HEK293 (cell line): ENCODE results near the gene KCNA4.

Experiments
- CTCF ChIA-PET: fragments of 350-600 bp; formaldehyde crosslinking; extraction: SDS; loops from one replicate; lab custom pipeline; 2021; ENCODE audit warnings: antibody characterized with exemption; lab: Yijun Ruan, JAX
- POLR2A ChIA-PET: fragments of 300-600 bp; formaldehyde crosslinking; extraction: SDS; loops from one replicate; lab custom pipeline; 2020; ENCODE audit warnings: antibody characterized with exemption, inconsistent platforms; lab: Yijun Ruan, JAX
- H3K27ac ChIP-seq: fragments of 200-500 bp; sonication (Bioruptor generic); 2 replicates; pipeline ENCODE4 v1.5.1; 2014; ENCODE audit warnings: low read depth, low read length, control low read depth, inconsistent platforms; ENCODE audit errors: extremely low read depth
- H3K36me3 ChIP-seq, 2 experiments: fragments of 200-500 bp in 1 of 2; sonication (Bioruptor generic) in 1 of 2; 1 replicate in 1 of 2; 2 replicates in 1 of 2; pipeline ENCODE4 v1.5.1; 2014 to 2017; ENCODE audit warnings: inconsistent platforms in 2 of 2, low read length in 2 of 2; ENCODE audit not compliant: control insufficient read depth in 2 of 2, insufficient read depth in 1 of 2
- H3K4me1 ChIP-seq: fragments of 200-500 bp; sonication (Bioruptor generic); 2 replicates; pipeline ENCODE4 v1.5.1; 2014; ENCODE audit warnings: mild to moderate bottlenecking, low read length, inconsistent platforms; ENCODE audit not compliant: control insufficient read depth, insufficient read depth
- H3K4me3 ChIP-seq: 2 replicates; pipeline ENCODE4 v1.5.1; 2011; ENCODE audit warnings: low read depth, mild to moderate bottlenecking, control low read depth, low read length, moderate library complexity
- H3K9me3 ChIP-seq: fragments of 200-500 bp; sonication (Bioruptor generic); 2 replicates; pipeline ENCODE4 v1.5.1; 2014; ENCODE audit warnings: low read depth, low read length, inconsistent platforms; ENCODE audit not compliant: control insufficient read depth, insufficient read depth
- BCL11B ChIP-seq: fragments of 450-650 bp; formaldehyde crosslinking; IDR thresholded peaks from 2 replicates; pipeline ENCODE4 v1.5.1; 2016; ENCODE audit warnings: low read depth, missing biosample characterization, missing genetic modification characterization
- EGR2 ChIP-seq: fragments of 450-650 bp; formaldehyde crosslinking; IDR thresholded peaks from 2 replicates; pipeline ENCODE4 v1.5.1; 2016; ENCODE audit warnings: low read depth, missing biosample characterization, missing genetic modification characterization
- REPIN1 ChIP-seq: fragments of 450-650 bp; formaldehyde crosslinking; IDR thresholded peaks from 2 replicates; pipeline ENCODE4 v1.5.1; 2017; ENCODE audit warnings: missing biosample characterization, missing genetic modification characterization, low read depth
- ZEB2 ChIP-seq: fragments of 450-650 bp; formaldehyde crosslinking; IDR thresholded peaks from 2 replicates; pipeline ENCODE4 v1.5.1; 2016; ENCODE audit warnings: missing biosample characterization, missing genetic modification characterization
- ZFP37 ChIP-seq: fragments of 450-650 bp; formaldehyde crosslinking; IDR thresholded peaks from 2 replicates; pipeline ENCODE4 v1.5.1; 2016; ENCODE audit warnings: missing biosample characterization, missing genetic modification characterization
- ZIC2 ChIP-seq: fragments of 450-650 bp; formaldehyde crosslinking; IDR thresholded peaks from 2 replicates; pipeline ENCODE4 v1.5.1; 2016; ENCODE audit warnings: missing biosample characterization, missing genetic modification characterization
- ZNF112 ChIP-seq: fragments of 450-650 bp; formaldehyde crosslinking; IDR thresholded peaks from 2 replicates; pipeline ENCODE4 v1.5.0; 2017; ENCODE audit warnings: missing biosample characterization, missing genetic modification characterization
- ZNF121 ChIP-seq: fragments of 450-650 bp; formaldehyde crosslinking; IDR thresholded peaks from 2 replicates; pipeline ENCODE4 v1.5.1; 2016; ENCODE audit warnings: missing biosample characterization, missing genetic modification characterization
- ZNF132 ChIP-seq: fragments of 450-650 bp; formaldehyde crosslinking; IDR thresholded peaks from 2 replicates; pipeline ENCODE4 v1.5.1; 2017; ENCODE audit warnings: missing biosample characterization, missing genetic modification characterization, borderline replicate concordance
- ZNF19 ChIP-seq: fragments of 450-650 bp; formaldehyde crosslinking; IDR thresholded peaks from 2 replicates; pipeline ENCODE4; 2016; ENCODE audit warnings: missing biosample characterization, missing genetic modification characterization, low read depth
- ZNF223 ChIP-seq: fragments of 450-650 bp; formaldehyde crosslinking; IDR thresholded peaks from 2 replicates; pipeline ENCODE4 v1.5.1; 2016; ENCODE audit warnings: missing biosample characterization, missing genetic modification characterization
- ZNF24 ChIP-seq: fragments of 450-650 bp; formaldehyde crosslinking; IDR thresholded peaks from 2 replicates; pipeline ENCODE4 v1.5.1; 2016; ENCODE audit warnings: missing biosample characterization, missing genetic modification characterization
- ZNF274 ChIP-seq, 2 experiments: fragments of 200-500 bp in 1 of 2; fragments of 450-650 bp in 1 of 2; sonication (Bioruptor generic) in 1 of 2; formaldehyde crosslinking in 1 of 2; IDR thresholded peaks; 2 replicates each; pipeline versions ENCODE4 v1.5.1 to v1.6.1; 2014 to 2016; ENCODE audit warnings: borderline replicate concordance in 1 of 2, inconsistent platforms in 1 of 2, low read length in 1 of 2, missing biosample characterization in 1 of 2, missing genetic modification characterization in 1 of 2
- ZNF311 ChIP-seq: fragments of 450-650 bp; formaldehyde crosslinking; IDR thresholded peaks from 2 replicates; pipeline ENCODE4 v1.5.1; 2017; ENCODE audit warnings: missing biosample characterization, missing genetic modification characterization, borderline replicate concordance
- ZNF341 ChIP-seq: fragments of 450-650 bp; formaldehyde crosslinking; IDR thresholded peaks from 2 replicates; pipeline ENCODE4; 2016; ENCODE audit warnings: low read depth, missing biosample characterization, missing genetic modification characterization
- ZNF521 ChIP-seq: fragments of 450-650 bp; formaldehyde crosslinking; IDR thresholded peaks from 2 replicates; pipeline ENCODE4 v1.5.1; 2017; ENCODE audit warnings: missing biosample characterization, mild to moderate bottlenecking, missing genetic modification characterization
- ZNF621 ChIP-seq: fragments of 450-650 bp; formaldehyde crosslinking; IDR thresholded peaks from 2 replicates; pipeline ENCODE4 v1.5.1; 2017; ENCODE audit warnings: missing biosample characterization, missing genetic modification characterization
- ZNF785 ChIP-seq: fragments of 450-650 bp; formaldehyde crosslinking; IDR thresholded peaks from 2 replicates; pipeline ENCODE4 v1.5.1; 2016; ENCODE audit warnings: missing biosample characterization, missing genetic modification characterization
- ZSCAN16 ChIP-seq: fragments of 450-650 bp; formaldehyde crosslinking; IDR thresholded peaks from 2 replicates; pipeline ENCODE4 v1.5.1; 2016; ENCODE audit warnings: missing biosample characterization, missing genetic modification characterization
- ZSCAN30 ChIP-seq: fragments of 450-650 bp; IDR thresholded peaks from 2 replicates; pipeline ENCODE4 v1.5.1; 2018; ENCODE audit warnings: missing biosample characterization, mild to moderate bottlenecking, missing genetic modification characterization, moderate library complexity
- ZXDB ChIP-seq: fragments of 450-650 bp; formaldehyde crosslinking; IDR thresholded peaks from 2 replicates; pipeline ENCODE4 v1.5.1; 2016; ENCODE audit warnings: missing biosample characterization, missing genetic modification characterization
- TF ChIP-seq, protein P1 (sequence below): fragments of 450-650 bp; formaldehyde crosslinking; IDR thresholded peaks from 2 replicates; pipeline ENCODE4 v1.5.1; 2016; ENCODE audit warnings: missing biosample characterization, missing genetic modification characterization
- TF ChIP-seq, protein P2 (sequence below): fragments of 450-650 bp; formaldehyde crosslinking; IDR thresholded peaks from 2 replicates; pipeline ENCODE4 v1.5.1; 2016; ENCODE audit warnings: missing biosample characterization, missing genetic modification characterization
- TF ChIP-seq, protein P3 (sequence below): fragments of 450-650 bp; formaldehyde crosslinking; IDR thresholded peaks from 2 replicates; pipeline ENCODE4 v1.5.1; 2016; ENCODE audit warnings: missing biosample characterization, missing genetic modification characterization, borderline replicate concordance
- TF ChIP-seq, protein P4 (sequence below): fragments of 450-650 bp; formaldehyde crosslinking; IDR thresholded peaks from 2 replicates; pipeline ENCODE4 v1.5.1; 2016; ENCODE audit warnings: missing biosample characterization, missing genetic modification characterization
- TF ChIP-seq, protein P5 (sequence below): fragments of 450-650 bp; formaldehyde crosslinking; IDR thresholded peaks from 2 replicates; pipeline ENCODE4 v1.5.1; 2017; ENCODE audit warnings: missing biosample characterization, missing genetic modification characterization

The KCNA4 gene

DNA sequence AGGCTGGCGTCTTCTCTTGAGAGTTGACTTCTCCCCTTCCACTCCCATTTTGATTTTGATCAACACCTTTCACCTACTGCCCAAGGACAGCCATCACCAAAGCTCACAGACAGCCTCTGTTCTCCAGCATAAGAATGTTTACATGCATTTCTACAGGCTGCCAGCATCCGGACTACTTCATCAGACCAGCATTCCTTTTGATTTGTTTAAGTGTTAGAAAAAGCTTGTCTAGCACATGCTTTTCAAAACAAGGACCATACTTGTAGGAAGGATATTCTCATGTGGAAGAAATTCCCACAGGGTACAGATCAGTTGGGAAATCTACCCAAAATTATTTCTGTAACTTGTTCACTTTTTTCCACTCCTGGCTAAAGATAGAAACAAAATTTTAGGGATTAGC lies 6.2 kb upstream of the KCNA4 start:
- Histone ChIP-seq H3K36me3 (no peaks in the 10 kb centered on the region), H3K4me1 (no peaks in the 10 kb centered on the region), H3K9me3 (no peaks in the 10 kb centered on the region), H3K4me3 (no peak overlapping the region), H3K27ac (no peak overlapping the region)
- TF ChIP-seq ZNF24 (no peak), ZFP37 (tag by site-specific recombination) (no peak), ZNF521 (tag by site-specific recombination) (no peak), ZNF121 (tag by site-specific recombination) (no peak), ZNF112 (no peak), ZNF311 (tag by site-specific recombination) (no peak), ZNF19 (tag by site-specific recombination) (no peak), ZNF621 (tag by site-specific recombination) (no peak), ZNF132 (tag by site-specific recombination) (no peak), ZNF341 (tag by site-specific recombination) (no peak), ZXDB (tag by site-specific recombination) (no peak)
- TF ChIP-seq, protein P1, sequence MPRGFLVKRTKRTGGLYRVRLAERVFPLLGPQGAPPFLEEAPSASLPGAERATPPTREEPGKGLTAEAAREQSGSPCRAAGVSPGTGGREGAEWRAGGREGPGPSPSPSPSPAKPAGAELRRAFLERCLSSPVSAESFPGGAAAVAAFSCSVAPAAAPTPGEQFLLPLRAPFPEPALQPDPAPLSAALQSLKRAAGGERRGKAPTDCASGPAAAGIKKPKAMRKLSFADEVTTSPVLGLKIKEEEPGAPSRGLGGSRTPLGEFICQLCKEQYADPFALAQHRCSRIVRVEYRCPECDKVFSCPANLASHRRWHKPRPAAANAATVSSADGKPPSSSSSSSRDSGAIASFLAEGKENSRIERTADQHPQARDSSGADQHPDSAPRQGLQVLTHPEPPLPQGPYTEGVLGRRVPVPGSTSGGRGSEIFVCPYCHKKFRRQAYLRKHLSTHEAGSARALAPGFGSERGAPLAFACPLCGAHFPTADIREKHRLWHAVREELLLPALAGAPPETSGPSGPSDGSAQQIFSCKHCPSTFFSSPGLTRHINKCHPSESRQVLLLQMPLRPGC (tag by site-specific recombination) = no peak
- TF ChIP-seq, protein P2, sequence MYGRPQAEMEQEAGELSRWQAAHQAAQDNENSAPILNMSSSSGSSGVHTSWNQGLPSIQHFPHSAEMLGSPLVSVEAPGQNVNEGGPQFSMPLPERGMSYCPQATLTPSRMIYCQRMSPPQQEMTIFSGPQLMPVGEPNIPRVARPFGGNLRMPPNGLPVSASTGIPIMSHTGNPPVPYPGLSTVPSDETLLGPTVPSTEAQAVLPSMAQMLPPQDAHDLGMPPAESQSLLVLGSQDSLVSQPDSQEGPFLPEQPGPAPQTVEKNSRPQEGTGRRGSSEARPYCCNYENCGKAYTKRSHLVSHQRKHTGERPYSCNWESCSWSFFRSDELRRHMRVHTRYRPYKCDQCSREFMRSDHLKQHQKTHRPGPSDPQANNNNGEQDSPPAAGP (tag by site-specific recombination) = no peak
- ChIA-PET POLR2A (no interaction called here), CTCF (no interaction called here)

DNA sequence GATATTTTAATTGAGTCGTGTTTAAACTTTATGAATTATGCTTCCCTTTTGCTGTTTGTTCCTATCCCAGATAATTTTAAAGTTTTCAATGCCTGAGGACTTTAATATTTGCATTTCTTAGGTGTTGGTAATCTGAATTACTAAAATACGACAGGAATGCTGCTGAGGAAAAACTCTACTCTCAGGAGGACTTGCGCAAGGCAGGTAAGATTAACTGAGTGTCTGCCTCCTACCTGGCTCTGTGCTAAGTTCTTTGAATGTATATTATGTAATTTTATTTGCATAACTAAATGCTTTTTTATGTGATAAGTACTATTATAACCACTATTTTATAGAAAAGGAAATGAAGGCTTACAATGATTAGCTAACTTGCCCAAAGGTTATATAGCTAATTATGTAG lies 2.7 kb upstream of the KCNA4 start:
- H3K27ac ChIP-seq = no peak overlapping the region
- no peaks in the 10 kb centered on the region for H3K9me3 ChIP-seq
- H3K4me3 ChIP-seq = no peak overlapping the region
- no peaks in the 10 kb centered on the region for H3K4me1 ChIP-seq
- no peaks in the 10 kb centered on the region for H3K36me3 ChIP-seq
- CTCF ChIA-PET = no interaction called here
- POLR2A ChIA-PET = no interaction called here
- TF ChIP-seq ZNF341 (tag by site-specific recombination) (no peak), ZEB2 (tag by site-specific recombination) (no peak), REPIN1 (no peak), ZNF785 (tag by site-specific recombination) (no peak), EGR2 (tag by site-specific recombination) (no peak), ZNF274 (IDR thresholded peaks at IDR 0.05; ENCODE audit: low read length) (no peak), ZNF274 (tag by site-specific recombination; IDR thresholded peaks at IDR 0.05; ENCODE audit: borderline replicate concordance) (no peak), ZIC2 (no peak), BCL11B (tag by site-specific recombination) (no peak), ZSCAN16 (tag by site-specific recombination) (no peak), ZNF223 (tag by site-specific recombination) (no peak), ZSCAN30 (tag by site-specific recombination) (no peak)
- TF ChIP-seq, protein P3, sequence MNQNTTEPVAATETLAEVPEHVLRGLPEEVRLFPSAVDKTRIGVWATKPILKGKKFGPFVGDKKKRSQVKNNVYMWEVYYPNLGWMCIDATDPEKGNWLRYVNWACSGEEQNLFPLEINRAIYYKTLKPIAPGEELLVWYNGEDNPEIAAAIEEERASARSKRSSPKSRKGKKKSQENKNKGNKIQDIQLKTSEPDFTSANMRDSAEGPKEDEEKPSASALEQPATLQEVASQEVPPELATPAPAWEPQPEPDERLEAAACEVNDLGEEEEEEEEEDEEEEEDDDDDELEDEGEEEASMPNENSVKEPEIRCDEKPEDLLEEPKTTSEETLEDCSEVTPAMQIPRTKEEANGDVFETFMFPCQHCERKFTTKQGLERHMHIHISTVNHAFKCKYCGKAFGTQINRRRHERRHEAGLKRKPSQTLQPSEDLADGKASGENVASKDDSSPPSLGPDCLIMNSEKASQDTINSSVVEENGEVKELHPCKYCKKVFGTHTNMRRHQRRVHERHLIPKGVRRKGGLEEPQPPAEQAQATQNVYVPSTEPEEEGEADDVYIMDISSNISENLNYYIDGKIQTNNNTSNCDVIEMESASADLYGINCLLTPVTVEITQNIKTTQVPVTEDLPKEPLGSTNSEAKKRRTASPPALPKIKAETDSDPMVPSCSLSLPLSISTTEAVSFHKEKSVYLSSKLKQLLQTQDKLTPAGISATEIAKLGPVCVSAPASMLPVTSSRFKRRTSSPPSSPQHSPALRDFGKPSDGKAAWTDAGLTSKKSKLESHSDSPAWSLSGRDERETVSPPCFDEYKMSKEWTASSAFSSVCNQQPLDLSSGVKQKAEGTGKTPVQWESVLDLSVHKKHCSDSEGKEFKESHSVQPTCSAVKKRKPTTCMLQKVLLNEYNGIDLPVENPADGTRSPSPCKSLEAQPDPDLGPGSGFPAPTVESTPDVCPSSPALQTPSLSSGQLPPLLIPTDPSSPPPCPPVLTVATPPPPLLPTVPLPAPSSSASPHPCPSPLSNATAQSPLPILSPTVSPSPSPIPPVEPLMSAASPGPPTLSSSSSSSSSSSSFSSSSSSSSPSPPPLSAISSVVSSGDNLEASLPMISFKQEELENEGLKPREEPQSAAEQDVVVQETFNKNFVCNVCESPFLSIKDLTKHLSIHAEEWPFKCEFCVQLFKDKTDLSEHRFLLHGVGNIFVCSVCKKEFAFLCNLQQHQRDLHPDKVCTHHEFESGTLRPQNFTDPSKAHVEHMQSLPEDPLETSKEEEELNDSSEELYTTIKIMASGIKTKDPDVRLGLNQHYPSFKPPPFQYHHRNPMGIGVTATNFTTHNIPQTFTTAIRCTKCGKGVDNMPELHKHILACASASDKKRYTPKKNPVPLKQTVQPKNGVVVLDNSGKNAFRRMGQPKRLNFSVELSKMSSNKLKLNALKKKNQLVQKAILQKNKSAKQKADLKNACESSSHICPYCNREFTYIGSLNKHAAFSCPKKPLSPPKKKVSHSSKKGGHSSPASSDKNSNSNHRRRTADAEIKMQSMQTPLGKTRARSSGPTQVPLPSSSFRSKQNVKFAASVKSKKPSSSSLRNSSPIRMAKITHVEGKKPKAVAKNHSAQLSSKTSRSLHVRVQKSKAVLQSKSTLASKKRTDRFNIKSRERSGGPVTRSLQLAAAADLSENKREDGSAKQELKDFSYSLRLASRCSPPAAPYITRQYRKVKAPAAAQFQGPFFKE (tag by site-specific recombination) = no peak
- TF ChIP-seq, protein P4, sequence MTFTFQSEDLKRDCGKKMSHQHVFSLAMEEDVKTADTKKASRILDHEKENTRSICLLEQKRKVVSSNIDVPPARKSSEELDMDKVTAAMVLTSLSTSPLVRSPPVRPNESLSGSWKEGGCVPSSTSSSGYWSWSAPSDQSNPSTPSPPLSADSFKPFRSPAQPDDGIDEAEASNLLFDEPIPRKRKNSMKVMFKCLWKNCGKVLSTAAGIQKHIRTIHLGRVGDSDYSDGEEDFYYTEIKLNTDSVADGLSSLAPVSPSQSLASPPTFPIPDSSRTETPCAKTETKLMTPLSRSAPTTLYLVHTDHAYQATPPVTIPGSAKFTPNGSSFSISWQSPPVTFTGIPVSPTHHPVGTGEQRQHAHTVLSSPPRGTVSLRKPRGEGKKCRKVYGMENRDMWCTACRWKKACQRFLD (tag by site-specific recombination) = no peak
- TF ChIP-seq, protein P5, sequence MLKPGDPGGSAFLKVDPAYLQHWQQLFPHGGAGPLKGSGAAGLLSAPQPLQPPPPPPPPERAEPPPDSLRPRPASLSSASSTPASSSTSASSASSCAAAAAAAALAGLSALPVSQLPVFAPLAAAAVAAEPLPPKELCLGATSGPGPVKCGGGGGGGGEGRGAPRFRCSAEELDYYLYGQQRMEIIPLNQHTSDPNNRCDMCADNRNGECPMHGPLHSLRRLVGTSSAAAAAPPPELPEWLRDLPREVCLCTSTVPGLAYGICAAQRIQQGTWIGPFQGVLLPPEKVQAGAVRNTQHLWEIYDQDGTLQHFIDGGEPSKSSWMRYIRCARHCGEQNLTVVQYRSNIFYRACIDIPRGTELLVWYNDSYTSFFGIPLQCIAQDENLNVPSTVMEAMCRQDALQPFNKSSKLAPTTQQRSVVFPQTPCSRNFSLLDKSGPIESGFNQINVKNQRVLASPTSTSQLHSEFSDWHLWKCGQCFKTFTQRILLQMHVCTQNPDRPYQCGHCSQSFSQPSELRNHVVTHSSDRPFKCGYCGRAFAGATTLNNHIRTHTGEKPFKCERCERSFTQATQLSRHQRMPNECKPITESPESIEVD (tag by site-specific recombination) = no peak
